Fibroblast of lung (primary cell): Measurements from ENCODE around the gene ATP2B2. TPM values are rescaled to one million over a fixed set of nuclear protein-coding genes. Genes with fewer than 3 reads are reported as not detected.

ENCODE experiments used
- DNase-seq, 2 donors: peaks; one replicate each; pipeline versions ENCODE4 v3.0.0 to v3.0.0-alpha.2; 2010; ENCODE audit warnings: low read depth in 2 of 2
- H2AFZ ChIP-seq: 2 replicates; pipeline ENCODE4 v1.5.1; 2012; ENCODE audit warnings: low read length, control low read depth, inconsistent platforms
- H3K27ac ChIP-seq: 2 replicates; pipeline ENCODE4 v1.5.1; 2011; ENCODE audit warnings: low read length, control low read depth; ENCODE audit not compliant: insufficient read depth
- H3K27me3 ChIP-seq: 2 replicates; pipeline ENCODE4 v1.5.1; 2011; ENCODE audit warnings: mild to moderate bottlenecking, low read length; ENCODE audit not compliant: control insufficient read depth, insufficient read depth
- H3K36me3 ChIP-seq: 2 replicates; pipeline ENCODE4 v1.5.1; 2011; ENCODE audit warnings: low read length; ENCODE audit not compliant: control insufficient read depth, insufficient read depth
- H3K4me1 ChIP-seq: 2 replicates; pipeline ENCODE4 v1.5.1; 2011; ENCODE audit warnings: low read length; ENCODE audit not compliant: control insufficient read depth, insufficient read depth; ENCODE audit errors: extremely low read depth
- H3K4me2 ChIP-seq: 2 replicates; pipeline ENCODE4 v1.5.1; 2011; ENCODE audit warnings: low read length, control low read depth; ENCODE audit not compliant: insufficient read depth; ENCODE audit errors: extremely low read depth
- H3K4me3 ChIP-seq, 4 experiments: fragments of 200-600 bp in 1 of 4; sonication (generic) in 1 of 4; replicated peaks in 1 of 4; 2 replicates each; pipeline ENCODE4 v1.5.1; 2011 to 2016; ENCODE audit warnings: low read length in 4 of 4, low read depth in 3 of 4, mild to moderate bottlenecking in 3 of 4, control low read depth in 2 of 4, inconsistent platforms in 1 of 4, mixed read lengths in 1 of 4; ENCODE audit not compliant: insufficient read depth in 1 of 4; ENCODE audit errors: control extremely low read depth in 1 of 4
- H3K79me2 ChIP-seq: 2 replicates; pipeline ENCODE4 v1.5.1; 2012; ENCODE audit warnings: mild to moderate bottlenecking, low read length, inconsistent platforms; ENCODE audit not compliant: control insufficient read depth, insufficient read depth
- H3K9ac ChIP-seq: 2 replicates; pipeline ENCODE4 v1.5.1; 2011; ENCODE audit warnings: mild to moderate bottlenecking, low read length, control low read depth; ENCODE audit not compliant: insufficient read depth
- H3K9me3 ChIP-seq: 2 replicates; pipeline ENCODE4 v1.5.1; 2012; ENCODE audit warnings: low read depth, low read length; ENCODE audit not compliant: control insufficient read depth, insufficient read depth
- H4K20me1 ChIP-seq: 2 replicates; pipeline ENCODE4 v1.5.1; 2011; ENCODE audit warnings: low read length; ENCODE audit not compliant: control insufficient read depth, insufficient read depth; ENCODE audit errors: extremely low read depth
- EZH2 ChIP-seq: IDR thresholded peaks from 2 replicates; pipeline ENCODE4 v1.5.1; 2012; ENCODE audit warnings: low read length, control low read depth, mild to moderate bottlenecking; ENCODE audit errors: missing control alignments
- polyA plus RNA-seq, 2 donors: library from polyadenylated mRNA; depleted of rRNA in 1 of 2; stranded (reverse) in 1 of 2; unstranded in 1 of 2; fragments of >200 nt; gene quantifications; 2 replicates each; pipeline ENCODE4 v1.2.1, GENCODE V29; 2011 to 2012; ENCODE audit warnings: missing spikeins in 1 of 2
- total RNA-seq: library from RNA; depleted of rRNA; stranded (reverse); fragments of >200 nt; gene quantifications from 2 replicates; pipeline ENCODE4 v1.2.1, GENCODE V29; 2014
- TF ChIP-seq, protein P1 (sequence below), 2 donors: IDR thresholded peaks in 1 of 2; conservative IDR thresholded peaks in 1 of 2; 1 replicate in 1 of 2; 2 replicates in 1 of 2; pipeline ENCODE4 v1.5.1; 2011 to 2012; ENCODE audit warnings: low read length in 2 of 2, control low read depth in 1 of 2, inconsistent platforms in 1 of 2, low read depth in 1 of 2, mild to moderate bottlenecking in 1 of 2

The ATP2B2 gene
- total and polyA plus RNA-seq, 2 donors (not counting 1 experiment from before 2014, with no cell fraction given): not detected

DNA sequence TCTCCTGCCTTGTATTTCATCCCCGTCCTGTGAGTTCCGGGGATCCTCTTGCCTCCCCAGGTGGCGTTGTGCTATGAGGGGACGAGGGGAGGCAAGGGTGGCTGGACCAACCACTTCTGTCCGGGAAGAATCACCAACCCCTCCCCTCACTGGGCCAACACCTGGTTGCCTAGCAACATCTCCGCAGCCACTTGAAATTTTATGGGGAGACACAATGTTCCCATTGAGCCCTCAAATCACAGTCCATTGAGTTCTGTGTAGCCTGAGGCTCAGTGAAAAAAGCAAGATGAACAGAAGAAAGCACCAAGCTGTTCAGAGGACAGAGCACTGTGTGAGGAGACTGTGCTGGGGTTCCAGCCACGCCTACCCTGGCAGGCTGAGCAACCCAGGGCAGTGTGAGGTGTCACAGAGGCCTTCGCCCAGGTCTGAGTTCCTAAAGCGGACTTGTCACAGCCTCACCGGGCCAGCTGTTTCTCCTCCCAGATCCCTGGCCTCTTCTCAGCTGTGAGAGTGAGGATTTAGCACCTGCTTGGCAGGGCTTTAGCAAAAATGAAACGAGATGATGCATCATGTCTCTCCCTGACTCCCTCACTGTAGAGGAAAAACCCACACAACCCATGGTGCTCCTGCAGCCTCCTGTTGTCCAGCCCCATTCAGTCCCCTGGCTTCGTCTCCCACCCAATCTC is 76.8 kb downstream of the ATP2B2 start:
- H3K9ac ChIP-seq: no peak overlapping the region
- no peaks in the 10 kb centered on the region for H3K9me3 ChIP-seq
- H3K4me3 ChIP-seq: no peak overlapping the region
- no peaks in the 10 kb centered on the region for H4K20me1 ChIP-seq
- H3K4me2 ChIP-seq: no peak overlapping the region
- H3K4me1 ChIP-seq: no peaks in the 10 kb centered on the region
- no peaks in the 10 kb centered on the region for H3K36me3 ChIP-seq
- H3K79me2 ChIP-seq: no peaks in the 10 kb centered on the region
- no peak overlapping the region for H2AFZ ChIP-seq
- TF ChIP-seq, protein P1, sequence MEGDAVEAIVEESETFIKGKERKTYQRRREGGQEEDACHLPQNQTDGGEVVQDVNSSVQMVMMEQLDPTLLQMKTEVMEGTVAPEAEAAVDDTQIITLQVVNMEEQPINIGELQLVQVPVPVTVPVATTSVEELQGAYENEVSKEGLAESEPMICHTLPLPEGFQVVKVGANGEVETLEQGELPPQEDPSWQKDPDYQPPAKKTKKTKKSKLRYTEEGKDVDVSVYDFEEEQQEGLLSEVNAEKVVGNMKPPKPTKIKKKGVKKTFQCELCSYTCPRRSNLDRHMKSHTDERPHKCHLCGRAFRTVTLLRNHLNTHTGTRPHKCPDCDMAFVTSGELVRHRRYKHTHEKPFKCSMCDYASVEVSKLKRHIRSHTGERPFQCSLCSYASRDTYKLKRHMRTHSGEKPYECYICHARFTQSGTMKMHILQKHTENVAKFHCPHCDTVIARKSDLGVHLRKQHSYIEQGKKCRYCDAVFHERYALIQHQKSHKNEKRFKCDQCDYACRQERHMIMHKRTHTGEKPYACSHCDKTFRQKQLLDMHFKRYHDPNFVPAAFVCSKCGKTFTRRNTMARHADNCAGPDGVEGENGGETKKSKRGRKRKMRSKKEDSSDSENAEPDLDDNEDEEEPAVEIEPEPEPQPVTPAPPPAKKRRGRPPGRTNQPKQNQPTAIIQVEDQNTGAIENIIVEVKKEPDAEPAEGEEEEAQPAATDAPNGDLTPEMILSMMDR (conservative IDR thresholded peaks at IDR 0.05 in 1 of 2, IDR thresholded peaks at IDR 0.05 in 1 of 2; ENCODE audit: low read depth in 1 of 2, low read length in 2 of 2): no peak
- no peak for TF ChIP-seq EZH2
- H3K27me3 ChIP-seq: peaks cover 7% of the 10 kb centered on the region
- H3K27ac ChIP-seq: no peak overlapping the region
- DNase-seq: no peak

DNA sequence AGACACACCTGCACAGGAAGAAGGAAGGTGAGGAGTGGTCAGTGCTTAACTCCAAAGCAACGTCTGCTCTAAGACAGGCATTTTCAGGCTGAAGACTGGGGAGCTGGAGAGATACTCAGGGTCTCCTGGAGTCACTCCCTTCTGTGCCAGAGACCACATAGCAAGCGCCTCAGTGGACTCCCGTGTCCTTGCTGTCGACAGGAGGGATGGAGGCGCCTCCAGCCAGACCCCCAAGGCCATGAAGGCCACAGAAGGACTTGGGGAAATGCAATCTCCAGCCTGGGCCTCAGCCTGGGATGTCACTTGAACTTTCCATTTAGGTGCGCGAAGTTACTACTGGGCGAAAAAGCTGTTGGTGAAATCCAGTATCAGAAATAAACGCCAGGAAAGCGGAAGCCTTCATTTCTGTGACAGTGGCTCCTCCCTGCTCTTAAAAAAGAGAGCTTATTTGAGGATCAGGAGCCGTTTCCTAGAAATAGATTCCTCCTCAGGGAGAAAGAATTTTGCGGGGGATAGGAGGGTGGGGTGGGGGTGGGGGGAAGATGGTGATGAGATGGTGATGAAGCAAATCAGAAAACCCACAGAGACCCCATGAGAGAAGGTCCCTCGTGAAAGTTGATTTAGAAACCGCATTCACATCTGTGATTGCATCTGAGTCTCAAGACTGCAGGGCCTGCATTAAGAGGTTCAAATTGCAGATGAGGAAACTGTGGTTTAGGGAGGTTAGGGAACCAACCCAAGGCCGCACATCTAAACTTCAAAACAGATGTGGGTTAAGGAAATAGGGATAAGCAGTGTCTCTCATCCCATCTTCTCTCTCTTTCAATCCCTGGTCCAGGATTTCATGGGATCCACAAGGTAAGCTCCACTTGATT is 78.8 kb downstream of the ATP2B2 start:
- Histone ChIP-seq H2AFZ (no peak overlapping the region), H3K4me3 (no peak overlapping the region), H3K9ac (no peak overlapping the region), H3K79me2 (no peaks in the 10 kb centered on the region), H3K9me3 (no peaks in the 10 kb centered on the region), H3K36me3 (no peaks in the 10 kb centered on the region), H3K27ac (no peak overlapping the region), H4K20me1 (no peaks in the 10 kb centered on the region), H3K27me3 (peaks cover 7% of the 10 kb centered on the region), H3K4me1 (no peaks in the 10 kb centered on the region), H3K4me2 (no peak overlapping the region)
- no peak for DNase-seq
- TF ChIP-seq, protein P1 (conservative IDR thresholded peaks at IDR 0.05 in 1 of 2, IDR thresholded peaks at IDR 0.05 in 1 of 2; ENCODE audit: low read depth in 1 of 2, low read length in 2 of 2): no peak
- no peak for TF ChIP-seq EZH2

DNA sequence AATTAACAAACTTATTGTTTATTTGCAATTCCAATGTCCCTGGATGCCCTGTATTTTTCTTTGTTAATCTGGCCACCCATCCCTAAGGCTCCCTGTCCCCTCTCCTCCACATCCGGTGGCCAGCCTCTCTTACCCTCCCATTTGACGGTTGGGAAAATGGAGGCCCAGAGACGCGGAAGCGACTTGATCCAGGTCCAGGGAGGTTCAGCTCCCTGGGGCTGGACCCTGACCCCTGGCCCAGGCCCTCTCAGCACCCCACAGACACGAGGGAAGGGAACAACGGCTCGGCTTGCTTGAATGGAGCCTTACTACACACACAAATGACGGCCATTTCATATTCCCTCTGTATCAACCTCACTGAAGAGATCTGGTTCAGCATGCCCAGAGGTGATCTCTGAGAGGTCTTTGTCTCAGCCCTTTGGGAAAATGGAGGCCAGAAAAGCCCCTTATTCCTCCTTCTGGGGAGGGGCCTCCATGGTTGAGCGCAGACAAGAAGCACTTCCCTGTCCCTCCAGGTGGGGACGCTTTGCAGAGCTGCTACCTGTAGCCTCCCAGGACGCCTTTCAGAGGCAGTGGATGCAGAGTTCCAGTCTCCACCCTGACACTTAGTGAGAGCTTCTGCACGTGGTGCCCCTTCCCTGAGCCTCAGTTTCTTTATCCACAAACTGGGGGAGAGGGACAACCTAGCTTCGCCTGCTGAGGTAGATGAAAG is 82.1 kb downstream of the ATP2B2 start:
- no peaks in the 10 kb centered on the region for H4K20me1 ChIP-seq
- H3K27ac ChIP-seq: no peak overlapping the region
- H3K9ac ChIP-seq: no peak overlapping the region
- no peak for DNase-seq
- no peak overlapping the region for H3K4me2 ChIP-seq
- H3K27me3 ChIP-seq: peaks cover 7% of the 10 kb centered on the region
- no peaks in the 10 kb centered on the region for H3K36me3 ChIP-seq
- no peak overlapping the region for H3K4me3 ChIP-seq
- H3K9me3 ChIP-seq: no peaks in the 10 kb centered on the region
- H2AFZ ChIP-seq: no peak overlapping the region
- H3K79me2 ChIP-seq: no peaks in the 10 kb centered on the region
- no peak for TF ChIP-seq EZH2
- TF ChIP-seq, protein P1 (conservative IDR thresholded peaks at IDR 0.05 in 1 of 2, IDR thresholded peaks at IDR 0.05 in 1 of 2; ENCODE audit: low read depth in 1 of 2, low read length in 2 of 2): no peak
- H3K4me1 ChIP-seq: no peaks in the 10 kb centered on the region
